Measurements from ENCODE around the gene FAM81B.

- TF ChIP-seq EZH2 (IDR thresholded peaks at IDR 0.05; ENCODE audit: insufficient read depth, poor library complexity, severe bottlenecking) (no peak), EZH2phosphoT487 (IDR thresholded peaks at IDR 0.05; ENCODE audit: insufficient read depth, low read depth) (no peak)
Measured at GRCh38 chr5:95432779-95433178, 41.6 kb downstream of the FAM81B start.
